ENCODE results near the gene SARS1.
"Not testable (repeated sequence)": the region's sequence is repeated elsewhere in the genome, so short reads cannot be mapped to it uniquely, and the experiment has no call there.

The SARS1 gene

DNA sequence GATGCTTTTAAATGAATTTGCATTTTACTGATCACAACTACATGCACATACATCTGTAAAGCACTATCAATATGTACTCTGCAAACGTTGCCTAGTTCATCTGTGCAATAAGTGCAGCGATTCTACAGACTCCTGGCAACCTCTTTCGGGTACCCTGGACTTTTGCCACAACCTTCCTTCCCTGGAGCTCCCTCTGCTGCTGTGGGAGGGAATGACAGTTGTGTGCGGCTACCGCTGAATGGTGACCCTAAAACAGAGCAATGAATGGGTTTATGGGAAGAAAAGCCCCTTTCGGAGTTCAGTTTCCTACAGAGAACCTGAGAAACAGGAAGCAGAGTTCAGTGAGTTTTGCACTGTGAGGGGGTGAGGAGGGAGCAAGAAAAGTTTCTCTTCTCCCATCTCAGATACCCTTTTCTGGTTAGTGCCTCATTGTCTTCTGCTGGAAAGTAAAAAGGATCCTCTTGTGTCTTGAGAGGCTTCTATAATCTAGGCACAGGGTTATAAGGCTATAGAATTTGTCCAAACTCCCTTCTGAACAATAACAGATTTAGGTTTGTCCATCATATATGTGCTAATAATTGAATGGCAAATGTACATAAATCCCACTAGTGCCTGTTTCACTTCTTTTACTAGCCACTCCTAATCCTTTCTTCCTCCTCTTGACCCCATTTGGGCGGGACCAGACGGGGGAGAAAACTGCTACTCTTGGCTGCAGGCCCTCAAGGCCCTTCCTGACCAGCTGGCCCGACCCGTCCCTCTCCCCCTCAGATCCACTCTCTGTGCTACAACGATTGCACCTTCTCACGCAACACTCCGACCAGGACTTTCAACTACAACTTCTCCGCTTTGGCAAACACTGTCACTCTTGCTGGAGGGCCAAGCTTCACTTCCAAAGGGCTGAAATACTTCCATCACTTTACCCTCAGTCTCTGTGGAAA lies 19.8 kb upstream of the SARS1 start:
- peak; percentile 23 for DNase-seq (ENCODE audit: low spot score)

DNA sequence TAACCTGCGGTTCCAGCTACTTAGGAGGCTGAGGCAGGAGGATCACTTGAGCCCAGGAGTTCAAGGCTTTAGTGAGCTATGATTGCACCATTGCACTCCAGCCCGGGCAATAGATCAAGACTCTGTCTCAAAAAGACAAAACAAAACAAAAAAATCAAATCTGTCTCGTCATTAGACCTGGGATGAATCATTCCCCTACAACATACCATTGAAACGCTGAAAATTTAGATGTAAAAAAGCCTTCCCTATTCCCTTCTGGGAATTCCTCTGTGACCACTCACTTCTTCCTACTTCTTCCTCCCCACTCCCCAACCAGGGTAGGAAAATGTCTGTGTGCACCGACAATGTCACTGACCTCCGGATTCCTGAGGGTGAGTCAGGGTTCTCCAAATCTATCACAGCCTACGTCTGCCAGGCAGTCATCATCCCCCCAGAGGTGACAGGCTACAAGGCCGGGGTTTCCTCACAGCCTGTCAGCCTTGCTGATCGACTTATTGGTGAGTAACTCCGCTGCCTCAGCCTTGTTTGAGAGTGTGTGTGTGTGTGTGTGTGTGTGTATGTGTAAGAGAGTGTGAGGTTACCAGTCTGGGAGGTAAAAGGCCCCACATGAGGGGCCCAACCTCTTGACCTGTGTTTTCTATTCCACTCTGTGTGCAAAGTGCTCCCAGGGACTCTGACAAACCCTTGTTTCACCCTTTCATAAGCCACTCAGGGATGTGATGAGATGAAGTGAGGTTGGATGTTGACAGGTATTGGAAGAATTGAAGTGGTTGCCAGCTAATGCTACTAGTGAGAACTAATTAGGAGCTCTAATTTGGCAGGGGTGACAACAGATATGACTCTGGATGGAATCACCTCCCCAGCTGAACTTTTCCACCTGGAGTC lies 16.3 kb upstream of the SARS1 start:
- DNase-seq (ENCODE audit: low spot score): peak; percentile 91

DNA sequence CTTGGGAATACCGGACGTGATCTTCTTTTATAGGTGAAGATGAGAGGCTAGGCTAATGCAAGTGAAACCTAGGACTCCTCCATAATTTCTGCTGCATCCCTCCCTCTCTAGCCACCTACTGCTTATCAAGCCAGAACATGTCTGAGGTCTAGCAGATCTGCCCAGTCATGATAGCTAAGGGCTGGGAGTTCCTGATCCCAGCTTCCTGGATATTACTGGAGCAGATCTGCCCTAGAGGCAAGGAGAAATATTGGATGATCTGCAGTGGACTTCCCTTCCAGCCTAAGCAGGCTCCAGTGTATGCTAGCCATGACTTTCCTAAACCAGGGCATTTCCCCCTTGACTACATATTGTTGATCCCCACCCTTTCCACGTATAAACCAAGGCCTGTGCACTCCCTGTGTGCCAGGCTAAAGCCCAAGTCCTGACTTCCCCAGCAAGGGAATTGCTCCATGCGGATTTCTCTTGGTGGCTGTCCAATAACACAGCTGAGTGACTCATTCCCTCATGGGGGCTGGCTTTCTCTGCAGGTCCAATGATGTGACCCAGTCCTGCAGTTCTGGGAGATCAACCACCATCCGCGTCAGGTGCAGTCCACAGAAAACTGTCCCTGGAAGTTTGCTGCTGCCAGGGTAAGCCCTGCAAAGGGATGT lies 15.5 kb upstream of the SARS1 start:
- peak; percentile 80 for DNase-seq (ENCODE audit: low spot score)

- DNase-seq (ENCODE audit: low spot score): no peak
These were observed 15.0 kb upstream of the SARS1 start for GRCh38 chr1:109198745-109199144.

DNA sequence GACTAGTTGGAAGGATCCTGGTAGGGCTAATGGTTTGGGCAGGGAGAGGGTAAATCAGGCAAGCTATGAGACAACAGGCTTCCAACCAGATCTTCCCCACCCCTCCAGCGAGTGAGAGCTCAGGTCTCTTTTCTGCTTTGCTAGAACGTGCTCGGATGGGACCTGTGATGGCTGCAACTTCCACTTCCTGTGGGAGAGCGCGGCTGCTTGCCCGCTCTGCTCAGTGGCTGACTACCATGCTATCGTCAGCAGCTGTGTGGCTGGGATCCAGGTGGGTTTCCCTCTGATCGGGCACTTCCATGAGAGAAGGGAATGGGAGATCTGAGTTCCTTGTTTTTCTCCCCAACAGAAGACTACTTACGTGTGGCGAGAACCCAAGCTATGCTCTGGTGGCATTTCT lies 14.0 kb upstream of the SARS1 start:
- DNase-seq (ENCODE audit: low spot score): no peak

DNA sequence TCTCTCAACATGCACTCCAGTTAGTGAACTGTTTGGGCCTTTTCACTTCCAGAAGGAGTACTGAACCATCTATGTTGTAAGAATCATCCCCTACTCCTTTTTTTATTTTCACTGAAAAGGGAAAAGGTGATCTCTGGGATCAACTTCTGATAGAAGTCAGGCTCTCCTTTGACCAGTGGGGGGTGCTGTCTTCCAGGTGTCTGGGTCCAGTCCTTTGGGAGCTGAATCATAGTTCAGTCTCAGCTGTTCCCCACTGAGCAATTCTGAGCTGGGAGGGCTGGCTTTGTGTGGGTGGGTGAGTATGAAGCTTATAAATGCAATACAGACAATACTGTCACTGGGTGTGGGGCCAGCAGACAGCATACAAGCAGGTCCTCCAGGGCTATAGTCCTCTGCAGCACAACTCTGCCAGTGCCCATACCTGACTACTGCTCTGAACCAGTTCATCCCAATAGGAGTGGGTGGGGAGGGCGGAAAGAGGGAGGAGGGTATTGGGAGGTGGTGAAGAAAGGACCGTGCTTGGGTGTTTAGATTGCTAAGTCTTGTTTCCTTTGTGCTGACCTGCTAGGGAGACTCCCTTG lies 12.5 kb upstream of the SARS1 start:
- DNase-seq (ENCODE audit: low spot score): peak; percentile 78

DNA sequence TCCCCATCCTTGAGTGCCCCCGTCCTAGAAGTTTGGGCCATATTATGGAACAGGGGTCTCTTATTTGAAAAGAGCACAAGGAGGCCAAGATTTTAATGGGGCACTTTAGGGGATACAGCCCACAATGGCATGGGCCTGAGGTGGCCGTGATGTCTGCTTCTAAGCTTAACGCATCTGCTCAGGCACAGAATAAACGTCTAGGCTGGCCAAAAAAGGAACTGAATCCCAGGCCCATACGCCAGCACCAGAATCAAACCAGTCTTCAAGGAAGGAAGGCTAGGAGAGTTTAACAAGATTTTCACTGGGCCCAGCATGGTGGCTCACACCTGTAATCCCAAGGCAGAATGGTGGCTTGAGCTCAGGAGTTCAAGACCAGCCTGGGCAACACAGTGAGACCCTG lies 9.2 kb upstream of the SARS1 start:
- no peak for DNase-seq (ENCODE audit: low spot score)

DNA sequence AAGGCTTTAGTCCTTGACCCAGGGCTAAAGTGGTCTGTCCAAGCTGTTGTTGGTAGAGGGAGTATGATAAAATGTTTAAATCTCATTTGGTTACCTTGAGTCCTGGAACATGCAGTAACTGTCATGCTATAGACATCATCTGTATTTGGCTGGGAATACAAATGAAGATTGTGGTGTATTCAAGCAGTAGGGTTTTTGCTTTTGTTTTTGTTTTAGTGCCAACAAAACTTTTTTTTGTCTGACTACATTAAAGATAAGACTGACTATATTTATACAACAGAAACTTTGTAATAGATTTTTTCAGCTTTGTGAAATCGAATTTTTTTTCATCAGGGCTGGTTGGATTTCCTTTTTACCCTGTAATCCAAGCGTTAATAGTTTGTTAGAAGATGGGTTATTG lies 7.4 kb upstream of the SARS1 start:
- DNase-seq (ENCODE audit: low spot score): no peak

GRCh38 chr1:109207467-109208103 lies 6.1 kb upstream of the SARS1 start:
- DNase-seq (ENCODE audit: low spot score): no peak

- DNase-seq (ENCODE audit: low spot score): no peak
These were observed 5.3 kb upstream of the SARS1 start for GRCh38 chr1:109208394-109208793.

DNA sequence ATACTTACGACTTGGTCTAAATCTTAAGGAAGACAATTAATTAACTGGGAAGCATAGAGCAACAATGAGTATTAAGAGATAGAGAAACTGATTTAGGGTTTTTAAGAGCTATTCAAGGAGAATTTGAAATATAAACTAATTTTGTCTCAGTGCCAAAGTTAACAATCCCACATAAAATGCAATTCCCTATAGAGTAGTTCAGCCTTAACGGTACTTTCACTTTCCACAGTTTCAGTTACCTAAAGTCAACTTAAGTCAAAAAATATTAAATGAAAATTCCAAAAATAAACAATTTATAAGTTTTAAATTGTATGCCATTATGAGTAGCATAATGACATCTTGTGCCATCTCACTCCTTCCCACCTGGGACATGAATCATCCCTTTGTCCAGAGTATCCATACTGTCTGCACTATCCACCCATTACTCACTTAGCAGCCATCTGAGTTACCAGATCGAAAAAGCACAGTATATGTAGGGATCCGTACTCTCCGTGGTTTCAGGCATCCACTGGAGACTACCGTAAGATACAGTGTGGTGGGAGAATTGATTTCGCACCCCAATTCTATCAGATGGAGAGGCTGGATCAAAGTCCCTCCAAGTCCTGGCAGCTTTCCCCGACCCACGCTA lies 4.8 kb upstream of the SARS1 start:
- no peak for DNase-seq (ENCODE audit: low spot score)

DNA sequence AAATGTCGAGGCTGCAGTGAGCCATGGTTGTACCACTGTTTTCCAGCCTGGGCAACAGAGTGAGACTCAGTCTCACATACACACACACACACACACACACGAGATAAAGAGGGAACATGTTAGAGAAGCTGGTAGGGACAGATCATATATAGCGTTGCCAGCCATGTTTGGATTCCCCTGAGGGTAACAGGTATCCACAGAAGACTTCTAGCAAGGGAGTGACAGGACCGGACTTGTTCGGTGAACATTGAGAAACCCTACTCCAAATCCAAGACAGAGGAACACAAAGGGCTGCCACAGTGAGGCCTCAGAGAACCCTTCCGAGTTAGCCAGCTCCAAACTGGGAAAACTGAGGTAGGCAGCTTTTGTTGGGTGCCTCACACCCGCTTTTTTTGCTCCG lies 3.7 kb upstream of the SARS1 start:
- no peak for DNase-seq (ENCODE audit: low spot score)

DNA sequence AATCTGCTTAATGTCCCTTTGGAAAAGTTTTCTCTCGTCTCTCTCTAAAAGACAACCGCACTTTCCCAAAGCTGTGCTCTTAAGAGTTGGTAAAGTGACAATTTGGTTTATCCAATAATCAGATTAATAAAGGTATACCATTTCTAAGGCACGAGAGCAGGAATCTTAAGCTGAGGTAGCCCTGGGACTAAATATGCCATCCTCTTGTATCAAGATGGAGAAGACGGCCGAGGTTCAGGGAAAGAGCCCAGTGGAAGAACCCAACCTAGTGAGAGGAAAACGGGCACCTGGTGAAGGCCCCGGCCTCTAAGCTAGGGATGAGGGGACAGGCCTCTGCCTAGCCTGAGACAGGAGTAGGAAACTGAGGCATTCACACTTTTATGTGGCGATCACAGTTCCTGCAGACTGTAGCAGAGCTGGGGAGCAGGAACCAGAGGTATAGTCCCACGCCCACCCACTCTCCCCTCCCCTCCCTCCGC lies 334 bp upstream of the SARS1 start:
- no peak for DNase-seq (ENCODE audit: low spot score)

GRCh38 chr1:109214695-109215623 lies 1.2 kb downstream of the SARS1 start:
- peak; percentile 80 for DNase-seq (ENCODE audit: low spot score)

GRCh38 chr1:109216662-109217061 lies 2.9 kb downstream of the SARS1 start:
- DNase-seq (ENCODE audit: low spot score): no peak

DNA sequence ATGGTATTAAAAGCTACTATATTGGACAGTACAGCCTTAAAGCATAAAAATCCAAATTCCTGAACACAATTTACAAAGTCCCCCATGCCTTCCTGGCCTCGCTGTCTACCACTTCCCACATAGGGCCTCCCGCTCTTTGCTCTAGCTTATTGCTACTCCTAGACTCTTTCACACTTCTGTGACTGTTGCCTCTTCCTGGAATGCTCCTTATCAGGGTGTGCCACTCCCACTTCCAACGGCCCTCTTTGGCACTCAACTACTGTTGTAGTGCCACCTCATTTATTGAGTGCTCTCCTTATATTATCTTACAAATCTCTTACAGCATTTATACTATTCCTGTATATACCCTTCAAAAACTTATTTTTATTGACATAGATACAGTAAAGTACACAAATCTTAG lies 4.8 kb downstream of the SARS1 start:
- DNase-seq (ENCODE audit: low spot score): no peak

DNA sequence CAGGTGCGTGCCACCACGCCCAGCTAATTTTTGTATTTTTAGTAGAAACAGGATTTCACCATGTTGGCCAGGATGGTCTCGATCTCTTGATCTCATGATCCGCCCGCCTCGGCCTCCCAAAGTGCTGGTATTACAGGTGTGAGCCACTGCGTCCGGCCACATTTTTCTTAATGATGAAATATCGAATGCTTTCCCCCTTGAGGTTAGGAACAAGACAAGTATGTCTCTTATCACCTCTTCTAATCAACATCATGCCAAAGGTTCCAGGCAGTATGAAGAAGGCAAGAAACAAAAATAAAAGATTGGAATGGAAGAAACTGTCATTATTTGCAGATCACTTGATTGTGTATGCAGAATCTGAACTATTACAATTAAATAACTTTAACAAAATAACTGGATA lies 7.5 kb downstream of the SARS1 start:
- DNase-seq (ENCODE audit: low spot score): not testable (repeated sequence)

- DNase-seq (ENCODE audit: low spot score): no peak
These were observed 11.6 kb downstream of the SARS1 start for GRCh38 chr1:109225308-109225707.

GRCh38 chr1:109225711-109226445 lies 12.2 kb downstream of the SARS1 start:
- no peak for DNase-seq (ENCODE audit: low spot score)
